HG03045 (cell line): ENCODE data around the gene UBD.

Experiments
- ATAC-seq: cut with Tn5 transposase; IDR thresholded peaks from one replicate; pipeline ENCODE4 v1.9.1; 2021; ENCODE audit warnings: mild to moderate bottlenecking, moderate library complexity; ENCODE audit not compliant: unreplicated experiment

UBD gene

GRCh38 chr6:29559524-29560287 is at the start of gene UBD:
UBD (minus strand) TSS chr6:29559732; CDS start chr6:29559701, 31 bp downstream.
- no peak for ATAC-seq

- ATAC-seq = no peak
Measured at GRCh38 chr6:29608131-29608530, 48.6 kb upstream of the UBD start.

GRCh38 chr6:29603930-29604329 is 44.4 kb upstream of the UBD start:
- no peak for ATAC-seq

GRCh38 chr6:29603456-29603855 is 43.9 kb upstream of the UBD start:
- ATAC-seq = no peak

- ATAC-seq = no peak
Measured at GRCh38 chr6:29602564-29603361, 43.2 kb upstream of the UBD start.

- ATAC-seq = no peak
Measured at GRCh38 chr6:29598172-29598747, 38.7 kb upstream of the UBD start.

DNA sequence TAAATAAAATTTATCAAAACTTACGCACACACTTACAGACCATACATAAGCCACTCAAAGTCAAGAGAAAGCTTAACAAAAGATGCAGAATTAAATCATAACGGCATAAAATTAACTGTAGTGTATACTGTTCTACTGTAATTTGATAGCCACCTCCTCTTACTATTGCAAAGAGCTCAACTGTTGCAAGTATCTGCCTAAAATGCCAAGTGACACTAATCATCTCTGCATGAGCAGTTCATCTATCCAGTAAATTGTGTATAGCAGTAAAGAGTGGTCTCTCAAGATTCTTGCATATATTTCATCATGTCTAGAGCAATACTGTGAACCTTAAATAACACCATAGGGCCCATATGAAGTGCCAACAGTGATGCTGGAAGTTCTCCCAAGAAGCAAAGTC is 37.7 kb upstream of the UBD start:
- no peak for ATAC-seq

DNA sequence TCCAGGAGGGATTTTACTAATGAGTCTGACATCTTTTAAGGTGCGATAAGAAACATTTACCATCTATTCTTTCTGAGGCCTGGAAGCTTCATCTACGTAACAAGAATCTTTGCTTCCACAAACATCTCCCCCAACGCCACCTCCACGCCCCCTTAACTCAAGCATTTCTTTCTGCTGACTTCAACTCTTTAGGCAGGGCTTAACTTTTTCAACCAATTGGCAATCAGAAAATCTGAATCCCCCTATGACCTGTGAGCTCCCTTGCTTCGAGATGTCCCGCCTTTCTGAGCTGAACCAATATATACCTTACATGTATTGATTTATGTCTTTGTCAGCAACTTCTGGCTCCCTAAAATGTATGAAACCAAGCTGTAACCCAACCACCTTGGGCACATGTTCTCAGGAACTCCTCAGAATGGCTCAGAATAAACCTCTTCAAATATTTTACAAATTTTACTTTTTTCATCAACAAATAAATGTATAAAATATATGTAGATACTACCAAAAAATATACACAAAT is 36.9 kb upstream of the UBD start:
- no peak for ATAC-seq

DNA sequence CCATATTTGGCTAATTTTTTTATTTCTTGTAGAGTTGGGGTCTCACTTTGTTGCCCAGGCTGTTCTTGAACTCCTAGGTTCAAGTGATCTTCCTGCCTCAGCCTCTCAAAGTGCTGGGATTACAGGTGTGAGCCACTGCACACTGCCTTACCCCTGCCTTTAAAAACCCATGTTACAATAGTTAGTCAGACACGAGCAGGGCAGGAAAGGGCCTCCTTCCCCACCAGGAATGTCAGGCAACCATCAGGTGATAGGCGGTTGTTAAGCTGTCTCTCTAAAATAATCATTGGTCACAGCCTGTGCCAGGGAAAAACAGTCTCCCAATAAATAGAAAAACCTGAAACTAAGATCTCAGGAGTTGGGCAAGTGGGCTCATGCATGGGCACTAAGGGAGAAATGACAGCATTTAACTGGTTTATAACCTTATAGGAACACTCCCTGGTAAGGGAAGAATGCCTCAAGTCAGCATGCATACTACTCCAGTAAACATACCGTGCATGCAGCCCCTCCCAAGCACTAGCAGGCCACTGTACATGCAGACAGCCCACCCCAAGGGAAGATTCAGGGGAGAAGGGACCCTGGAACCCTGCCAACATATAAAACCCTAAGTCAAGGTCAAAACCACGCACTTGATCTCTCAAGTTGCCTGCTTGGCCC is 33.8 kb upstream of the UBD start:
- no peak for ATAC-seq

DNA sequence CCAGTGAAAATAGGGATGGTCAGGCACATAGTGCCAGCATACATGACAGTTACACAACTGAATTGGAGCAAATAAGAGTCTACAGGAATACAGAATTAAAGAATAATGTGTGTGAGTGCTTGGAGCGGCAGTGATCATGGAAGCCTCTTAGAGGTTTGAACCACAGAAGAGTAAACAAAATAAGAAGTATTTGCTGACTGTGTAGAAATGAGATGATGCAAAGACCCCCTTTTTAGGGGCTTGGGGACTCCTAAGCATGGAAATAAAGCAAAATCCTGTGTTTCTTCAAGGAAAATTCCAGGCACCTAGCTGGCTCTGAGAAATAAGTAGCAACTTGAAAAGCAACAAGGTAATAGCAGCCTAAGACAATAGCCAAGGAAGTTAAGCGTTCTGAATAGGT is 32.1 kb upstream of the UBD start:
- no peak for ATAC-seq

GRCh38 chr6:29590218-29590808 is 30.8 kb upstream of the UBD start:
- no peak for ATAC-seq

DNA sequence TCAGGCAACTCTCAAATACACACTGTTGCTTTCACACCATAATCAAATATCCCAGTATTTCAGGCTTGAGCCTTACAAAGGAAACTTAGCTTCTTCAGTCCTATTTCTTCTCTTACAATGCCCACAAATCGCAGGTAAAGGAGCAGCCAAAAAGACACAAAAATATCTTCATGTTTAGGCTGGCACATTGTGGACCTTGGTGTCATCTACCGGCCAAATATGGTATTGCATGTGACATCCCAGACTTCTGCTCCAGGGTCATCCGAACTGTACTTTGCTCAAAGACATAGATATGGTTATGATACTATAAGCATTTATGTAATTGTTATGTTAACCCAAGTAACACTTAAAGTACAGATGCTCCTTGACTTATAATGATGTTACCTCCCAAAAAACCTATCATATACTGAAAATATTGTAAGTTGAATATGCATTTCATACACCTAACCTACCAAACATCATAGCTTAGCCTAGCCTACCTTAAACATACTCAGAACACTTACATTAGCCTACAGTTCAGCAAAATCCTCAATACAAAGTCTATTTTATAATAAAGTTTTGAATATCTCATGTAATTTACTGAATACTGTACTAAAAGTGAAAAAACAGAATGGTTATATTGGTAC is 30.0 kb upstream of the UBD start:
- no peak for ATAC-seq

- ATAC-seq = no peak
Measured at GRCh38 chr6:29584821-29585220, 25.3 kb upstream of the UBD start, which contains the start of gene OR2H2. OR2H2 (plus strand) TSS chr6:29585121; CDS start chr6:29587945, 2,824 bp downstream.

GRCh38 chr6:29577544-29577943 is 18.0 kb upstream of the UBD start:
- ATAC-seq = no peak

DNA sequence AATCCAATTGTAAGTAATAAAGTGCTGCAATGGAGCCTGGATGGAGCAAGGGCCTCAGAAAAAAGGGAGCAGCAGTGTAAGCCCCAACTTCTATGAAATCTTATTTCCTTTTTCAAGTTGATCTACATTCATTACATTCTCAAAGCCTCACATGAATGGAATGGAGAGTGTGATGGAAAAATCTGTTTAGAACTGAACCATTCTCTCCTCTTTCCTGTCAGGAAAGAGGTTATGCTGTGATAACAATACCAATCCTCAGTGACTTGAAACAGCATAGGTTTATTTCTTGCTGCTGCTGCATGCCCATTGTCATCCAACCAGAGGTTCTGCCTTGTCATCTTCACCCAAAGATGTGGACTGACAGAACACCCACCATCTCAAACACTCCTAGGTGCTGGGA is 16.5 kb upstream of the UBD start:
- no peak for ATAC-seq

- ATAC-seq = no peak
Measured at GRCh38 chr6:29567991-29568390, 8.5 kb upstream of the UBD start.

- ATAC-seq = no peak
Measured at GRCh38 chr6:29567541-29567940, 8.0 kb upstream of the UBD start.

- no peak for ATAC-seq
Measured at GRCh38 chr6:29566856-29567255, 7.3 kb upstream of the UBD start.

GRCh38 chr6:29564875-29565274 is 5.3 kb upstream of the UBD start:
- no peak for ATAC-seq

GRCh38 chr6:29563435-29563965 is 4.0 kb upstream of the UBD start:
- ATAC-seq = no peak
